K562 (cell line): ENCODE data around the gene KISS1R. TPM values are rescaled to one million over a fixed set of nuclear protein-coding genes. Genes with fewer than 3 reads are reported as not detected.

ENCODE experiments used
- EGR1 ChIP-seq: fragments of 450-650 bp; conservative IDR thresholded peaks from 2 replicates; pipeline ENCODE4 v1.6.1; 2017; ENCODE audit warnings: mild to moderate bottlenecking
- HDAC2 ChIP-seq: fragments of 450-650 bp; IDR thresholded peaks from 2 replicates; pipeline ENCODE4 v1.6.1; 2016; ENCODE audit warnings: mild to moderate bottlenecking
- L3MBTL2 ChIP-seq: fragments of 450-650 bp; IDR thresholded peaks from 2 replicates; pipeline ENCODE4 v1.6.1; 2016; ENCODE audit warnings: mild to moderate bottlenecking, moderate library complexity
- PHB2 ChIP-seq: fragments of 450-650 bp; IDR thresholded peaks from 2 replicates; pipeline ENCODE4 v1.6.1; 2017; ENCODE audit warnings: low read depth
- RBM17 ChIP-seq: fragments of 200-400 bp; formaldehyde crosslinking; IDR thresholded peaks from 2 replicates; pipeline ENCODE4 v1.6.1; 2017; ENCODE audit warnings: low read depth, mild to moderate bottlenecking, low read length, borderline replicate concordance
- TEAD4 ChIP-seq, 2 experiments: sonication (generic) in 1 of 2; formaldehyde crosslinking in 1 of 2; IDR thresholded peaks; 2 replicates each; pipeline versions ENCODE4 v1.6.1 to v1.8.0; 2012 to 2022; ENCODE audit warnings: borderline replicate concordance in 1 of 2, inconsistent platforms in 1 of 2, low read length in 1 of 2, mild to moderate bottlenecking in 1 of 2, missing genetic modification reagents in 1 of 2
- polyA plus RNA-seq, 8 experiments: library from polyadenylated mRNA; depleted of rRNA in 4 of 8; stranded (reverse) in 5 of 8; unstranded in 3 of 8; fragments of >200 nt; fragmentation: Nextera tagmentation in 2 of 8; fragmentation: Illumina TruSeq in 1 of 8; extraction: Ambion mirVana in 2 of 8; extraction: Trizol in 1 of 8; gene quantifications; 2 replicates each; pipeline versions ENCODE4 v1.2.1 to v1.2.3, GENCODE V29; 2011 to 2014; ENCODE audit warnings: inconsistent platforms in 1 of 8, missing spikeins in 1 of 8
- total RNA-seq, 7 experiments: library from RNA; depleted of rRNA in 6 of 7; stranded (reverse); fragments of >200 nt in 6 of 7; fragmentation: Illumina TruSeq in 2 of 7; extraction: Trizol in 2 of 7; gene quantifications; 2 replicates each; pipeline versions ENCODE4 v1.2.1 to v1.2.3, GENCODE V29; 2011 to 2021; ENCODE audit warnings: low replicate concordance in 1 of 7
- TF ChIP-seq, protein P1 (sequence below): sonication (generic); formaldehyde crosslinking; IDR thresholded peaks from 2 replicates; pipeline ENCODE4 v1.8.1; 2023; ENCODE audit warnings: missing genetic modification reagents, mild to moderate bottlenecking, borderline replicate concordance
- TF ChIP-seq, protein P2 (sequence below): sonication (generic); formaldehyde crosslinking; IDR thresholded peaks from 2 replicates; pipeline ENCODE4 v1.8.0; 2023; ENCODE audit warnings: mild to moderate bottlenecking, missing genetic modification reagents
- TF ChIP-seq, protein P3 (sequence below): fragments of 200-800 bp; sonication (Bioruptor generic); IDR thresholded peaks from 2 replicates; pipeline ENCODE4 v1.6.1; 2017; ENCODE audit warnings: missing genetic modification characterization, missing compliant biosample characterization
- TF ChIP-seq, protein P4 (sequence below), 2 experiments: IDR thresholded peaks; 2 replicates each; pipeline ENCODE4 v1.6.1; 2011; ENCODE audit warnings: borderline replicate concordance in 1 of 2, control low read depth in 1 of 2, low read depth in 1 of 2, low read length in 1 of 2, mild to moderate bottlenecking in 1 of 2, mixed read lengths in 1 of 2, moderate library complexity in 1 of 2; ENCODE audit not compliant: insufficient read depth in 1 of 2, insufficient read length in 1 of 2, poor library complexity in 1 of 2, severe bottlenecking in 1 of 2; ENCODE audit errors: extremely low read depth in 1 of 2

Gene KISS1R
- total and polyA plus RNA-seq, 9 of the 15 experiments (the other 6 are each of a cell fraction or from before 2014, with no cell fraction given), result 0.37 to 39.4 (median 2.0) TPM

DNA sequence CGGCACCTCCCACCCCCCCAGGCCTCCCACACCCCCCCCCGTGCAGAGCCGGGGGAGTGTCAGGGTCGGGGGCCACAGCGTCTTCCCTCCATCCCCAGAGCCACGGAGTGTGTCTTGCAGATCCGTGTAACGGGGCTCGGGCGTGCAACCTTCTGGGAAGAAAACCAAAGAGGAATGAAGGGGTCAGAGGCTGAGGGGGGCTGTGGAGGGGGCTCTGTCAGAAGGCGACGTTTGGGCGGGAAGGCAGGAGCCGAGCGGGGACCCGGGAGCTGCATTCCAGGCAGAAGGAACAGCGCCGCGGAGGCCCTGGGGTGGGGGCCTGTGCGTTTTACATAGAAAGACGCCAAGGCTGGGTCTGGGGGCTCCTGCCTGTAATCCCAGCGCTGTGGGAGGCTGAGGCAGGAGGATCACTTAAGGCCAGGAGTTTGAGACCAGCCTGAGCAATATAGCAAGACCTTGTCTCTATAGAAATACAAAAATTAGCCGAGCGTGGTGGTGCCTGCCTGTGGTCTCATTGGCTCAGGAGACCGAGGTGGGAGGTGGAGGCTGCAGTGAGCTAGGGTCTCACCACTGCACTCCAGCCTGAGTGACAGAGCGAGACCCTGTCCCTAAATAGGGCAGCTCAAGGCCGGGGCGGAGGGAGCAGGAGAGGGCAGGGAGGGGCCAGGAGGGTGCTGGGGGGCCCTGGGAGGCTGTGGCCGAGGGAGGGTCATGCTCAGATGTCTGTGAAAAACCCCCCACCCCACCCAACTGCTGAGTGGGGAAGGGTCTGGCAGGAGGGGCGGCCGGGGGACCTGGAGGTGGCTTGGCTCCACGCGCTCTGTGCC is 36.5 kb downstream of the KISS1R start (continued):
- TF ChIP-seq, protein P1, sequence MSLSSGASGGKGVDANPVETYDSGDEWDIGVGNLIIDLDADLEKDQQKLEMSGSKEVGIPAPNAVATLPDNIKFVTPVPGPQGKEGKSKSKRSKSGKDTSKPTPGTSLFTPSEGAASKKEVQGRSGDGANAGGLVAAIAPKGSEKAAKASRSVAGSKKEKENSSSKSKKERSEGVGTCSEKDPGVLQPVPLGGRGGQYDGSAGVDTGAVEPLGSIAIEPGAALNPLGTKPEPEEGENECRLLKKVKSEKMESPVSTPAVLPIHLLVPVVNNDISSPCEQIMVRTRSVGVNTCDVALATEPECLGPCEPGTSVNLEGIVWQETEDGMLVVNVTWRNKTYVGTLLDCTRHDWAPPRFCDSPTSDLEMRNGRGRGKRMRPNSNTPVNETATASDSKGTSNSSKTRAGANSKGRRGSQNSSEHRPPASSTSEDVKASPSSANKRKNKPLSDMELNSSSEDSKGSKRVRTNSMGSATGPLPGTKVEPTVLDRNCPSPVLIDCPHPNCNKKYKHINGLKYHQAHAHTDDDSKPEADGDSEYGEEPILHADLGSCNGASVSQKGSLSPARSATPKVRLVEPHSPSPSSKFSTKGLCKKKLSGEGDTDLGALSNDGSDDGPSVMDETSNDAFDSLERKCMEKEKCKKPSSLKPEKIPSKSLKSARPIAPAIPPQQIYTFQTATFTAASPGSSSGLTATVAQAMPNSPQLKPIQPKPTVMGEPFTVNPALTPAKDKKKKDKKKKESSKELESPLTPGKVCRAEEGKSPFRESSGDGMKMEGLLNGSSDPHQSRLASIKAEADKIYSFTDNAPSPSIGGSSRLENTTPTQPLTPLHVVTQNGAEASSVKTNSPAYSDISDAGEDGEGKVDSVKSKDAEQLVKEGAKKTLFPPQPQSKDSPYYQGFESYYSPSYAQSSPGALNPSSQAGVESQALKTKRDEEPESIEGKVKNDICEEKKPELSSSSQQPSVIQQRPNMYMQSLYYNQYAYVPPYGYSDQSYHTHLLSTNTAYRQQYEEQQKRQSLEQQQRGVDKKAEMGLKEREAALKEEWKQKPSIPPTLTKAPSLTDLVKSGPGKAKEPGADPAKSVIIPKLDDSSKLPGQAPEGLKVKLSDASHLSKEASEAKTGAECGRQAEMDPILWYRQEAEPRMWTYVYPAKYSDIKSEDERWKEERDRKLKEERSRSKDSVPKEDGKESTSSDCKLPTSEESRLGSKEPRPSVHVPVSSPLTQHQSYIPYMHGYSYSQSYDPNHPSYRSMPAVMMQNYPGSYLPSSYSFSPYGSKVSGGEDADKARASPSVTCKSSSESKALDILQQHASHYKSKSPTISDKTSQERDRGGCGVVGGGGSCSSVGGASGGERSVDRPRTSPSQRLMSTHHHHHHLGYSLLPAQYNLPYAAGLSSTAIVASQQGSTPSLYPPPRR (CRISPR knock-in tag), result no peak
- TF ChIP-seq, protein P2, sequence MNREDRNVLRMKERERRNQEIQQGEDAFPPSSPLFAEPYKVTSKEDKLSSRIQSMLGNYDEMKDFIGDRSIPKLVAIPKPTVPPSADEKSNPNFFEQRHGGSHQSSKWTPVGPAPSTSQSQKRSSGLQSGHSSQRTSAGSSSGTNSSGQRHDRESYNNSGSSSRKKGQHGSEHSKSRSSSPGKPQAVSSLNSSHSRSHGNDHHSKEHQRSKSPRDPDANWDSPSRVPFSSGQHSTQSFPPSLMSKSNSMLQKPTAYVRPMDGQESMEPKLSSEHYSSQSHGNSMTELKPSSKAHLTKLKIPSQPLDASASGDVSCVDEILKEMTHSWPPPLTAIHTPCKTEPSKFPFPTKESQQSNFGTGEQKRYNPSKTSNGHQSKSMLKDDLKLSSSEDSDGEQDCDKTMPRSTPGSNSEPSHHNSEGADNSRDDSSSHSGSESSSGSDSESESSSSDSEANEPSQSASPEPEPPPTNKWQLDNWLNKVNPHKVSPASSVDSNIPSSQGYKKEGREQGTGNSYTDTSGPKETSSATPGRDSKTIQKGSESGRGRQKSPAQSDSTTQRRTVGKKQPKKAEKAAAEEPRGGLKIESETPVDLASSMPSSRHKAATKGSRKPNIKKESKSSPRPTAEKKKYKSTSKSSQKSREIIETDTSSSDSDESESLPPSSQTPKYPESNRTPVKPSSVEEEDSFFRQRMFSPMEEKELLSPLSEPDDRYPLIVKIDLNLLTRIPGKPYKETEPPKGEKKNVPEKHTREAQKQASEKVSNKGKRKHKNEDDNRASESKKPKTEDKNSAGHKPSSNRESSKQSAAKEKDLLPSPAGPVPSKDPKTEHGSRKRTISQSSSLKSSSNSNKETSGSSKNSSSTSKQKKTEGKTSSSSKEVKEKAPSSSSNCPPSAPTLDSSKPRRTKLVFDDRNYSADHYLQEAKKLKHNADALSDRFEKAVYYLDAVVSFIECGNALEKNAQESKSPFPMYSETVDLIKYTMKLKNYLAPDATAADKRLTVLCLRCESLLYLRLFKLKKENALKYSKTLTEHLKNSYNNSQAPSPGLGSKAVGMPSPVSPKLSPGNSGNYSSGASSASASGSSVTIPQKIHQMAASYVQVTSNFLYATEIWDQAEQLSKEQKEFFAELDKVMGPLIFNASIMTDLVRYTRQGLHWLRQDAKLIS, result no peak
- TF ChIP-seq RBM17 (no peak), EGR1 (peak; percentile 63), TEAD4 (IDR thresholded peaks at IDR 0.05; ENCODE audit: low read length) (0 out of 2 replicates have a peak, but pooled peaks have one; percentile 12), TEAD4 (CRISPR knock-in tag; IDR thresholded peaks at IDR 0.05; ENCODE audit: borderline replicate concordance) (no peak), L3MBTL2 (peak; percentile 34; the same call in 1 of the 2 replicates), PHB2 (no peak), HDAC2 (no peak)
- TF ChIP-seq, protein P3, sequence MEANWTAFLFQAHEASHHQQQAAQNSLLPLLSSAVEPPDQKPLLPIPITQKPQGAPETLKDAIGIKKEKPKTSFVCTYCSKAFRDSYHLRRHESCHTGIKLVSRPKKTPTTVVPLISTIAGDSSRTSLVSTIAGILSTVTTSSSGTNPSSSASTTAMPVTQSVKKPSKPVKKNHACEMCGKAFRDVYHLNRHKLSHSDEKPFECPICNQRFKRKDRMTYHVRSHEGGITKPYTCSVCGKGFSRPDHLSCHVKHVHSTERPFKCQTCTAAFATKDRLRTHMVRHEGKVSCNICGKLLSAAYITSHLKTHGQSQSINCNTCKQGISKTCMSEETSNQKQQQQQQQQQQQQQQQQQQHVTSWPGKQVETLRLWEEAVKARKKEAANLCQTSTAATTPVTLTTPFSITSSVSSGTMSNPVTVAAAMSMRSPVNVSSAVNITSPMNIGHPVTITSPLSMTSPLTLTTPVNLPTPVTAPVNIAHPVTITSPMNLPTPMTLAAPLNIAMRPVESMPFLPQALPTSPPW (CRISPR knock-in tag), result peak; percentile 57
- TF ChIP-seq, protein P4, sequence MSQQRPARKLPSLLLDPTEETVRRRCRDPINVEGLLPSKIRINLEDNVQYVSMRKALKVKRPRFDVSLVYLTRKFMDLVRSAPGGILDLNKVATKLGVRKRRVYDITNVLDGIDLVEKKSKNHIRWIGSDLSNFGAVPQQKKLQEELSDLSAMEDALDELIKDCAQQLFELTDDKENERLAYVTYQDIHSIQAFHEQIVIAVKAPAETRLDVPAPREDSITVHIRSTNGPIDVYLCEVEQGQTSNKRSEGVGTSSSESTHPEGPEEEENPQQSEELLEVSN (IDR thresholded peaks at IDR 0.05; ENCODE audit: borderline replicate concordance in 1 of 2, extremely low read depth in 1 of 2, insufficient read depth in 1 of 2, insufficient read length in 1 of 2, low read depth in 1 of 2, low read length in 1 of 2, poor library complexity in 1 of 2, severe bottlenecking in 1 of 2), result peak in 1 of 2 experiments; percentile 71
- TF ChIP-seq, all 486 proteins: peak for 19
